ENCODE measurements around the gene TRMU. TPM values are rescaled to one million over a fixed set of nuclear protein-coding genes. Genes with fewer than 3 reads are reported as not detected.
"Not testable (repeated sequence)": the region's sequence is repeated elsewhere in the genome, so short reads cannot be mapped to it uniquely, and the experiment has no call there.

Gene TRMU
- total RNA-seq, 1 donor, result 29.1 TPM

DNA sequence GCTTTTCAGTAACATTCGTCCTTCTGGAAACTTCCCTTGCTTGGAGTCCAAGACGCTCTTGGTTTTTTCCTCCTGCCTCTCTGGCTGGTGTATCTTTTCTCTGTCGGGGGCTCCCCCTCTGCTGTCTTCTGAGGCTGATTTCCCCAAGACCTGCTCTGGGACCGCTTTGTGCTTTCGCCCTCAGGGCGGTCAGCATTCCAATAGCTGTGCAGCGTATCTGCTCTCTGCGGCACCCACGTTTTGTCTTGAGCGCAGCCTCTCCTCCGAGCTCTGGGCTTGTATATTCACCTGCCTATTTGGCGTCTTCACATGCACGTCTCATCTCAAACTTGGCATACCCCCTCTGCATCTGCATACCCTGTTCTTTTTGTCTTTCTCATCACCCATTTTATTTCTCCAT is 36.4 kb upstream of the TRMU start:
- DNase-seq (ENCODE audit: low read depth in 2 of 3, low spot score in 2 of 3), result no peak

GRCh38 chr22:46300491-46300890 is 35.0 kb upstream of the TRMU start:
- no peak for DNase-seq (ENCODE audit: low read depth in 2 of 3, low spot score in 2 of 3)

- DNase-seq (ENCODE audit: low read depth in 2 of 3, low spot score in 2 of 3), result no peak
Measured at GRCh38 chr22:46303347-46303965, 32.1 kb upstream of the TRMU start.

DNA sequence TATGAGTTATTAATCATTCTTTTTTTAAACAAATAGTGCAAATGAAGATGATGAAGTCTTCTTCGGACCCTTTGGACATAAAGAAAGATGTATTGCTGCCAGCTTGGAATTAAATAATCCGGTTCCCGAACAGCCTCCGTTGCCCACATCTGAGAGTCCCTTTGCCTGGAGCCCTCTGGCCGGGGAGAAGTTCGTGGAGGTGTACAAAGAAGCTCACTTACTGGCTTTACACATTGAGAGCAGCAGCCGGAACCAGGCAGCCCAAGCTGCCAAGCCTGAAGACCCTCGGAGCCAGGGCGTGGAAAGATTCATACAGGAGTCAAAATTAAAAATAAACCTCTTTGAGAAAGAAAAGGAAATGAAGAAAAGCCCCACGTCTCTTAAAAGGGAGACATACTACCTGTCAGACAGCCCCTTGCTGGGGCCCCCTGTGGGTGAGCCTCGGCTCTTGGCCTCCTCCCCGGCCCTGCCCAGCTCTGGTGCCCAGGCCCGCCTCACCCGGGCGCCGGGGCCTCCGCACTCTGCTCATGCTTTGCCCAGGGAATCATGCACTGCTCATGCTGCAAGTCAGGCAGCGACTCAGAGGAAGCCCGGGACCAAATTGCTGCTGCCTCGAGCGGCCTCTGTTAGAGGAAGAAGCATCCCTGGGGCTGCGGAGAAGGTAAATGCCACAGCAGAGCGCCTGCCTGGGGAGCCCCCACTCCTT is 27.1 kb upstream of the TRMU start:
- no peak for DNase-seq (ENCODE audit: low read depth in 2 of 3, low spot score in 2 of 3)

- DNase-seq (ENCODE audit: low read depth in 2 of 3, low spot score in 2 of 3), result no peak
Measured at GRCh38 chr22:46309526-46310085, 25.9 kb upstream of the TRMU start.

GRCh38 chr22:46312056-46312455 is 23.5 kb upstream of the TRMU start:
- DNase-seq (ENCODE audit: low read depth in 2 of 3, low spot score in 2 of 3), result no peak

- not testable (repeated sequence) for DNase-seq (ENCODE audit: low read depth in 2 of 3, low spot score in 2 of 3)
Measured at GRCh38 chr22:46312848-46313247, 22.7 kb upstream of the TRMU start.

- no peak for DNase-seq (ENCODE audit: low read depth in 2 of 3, low spot score in 2 of 3)
Measured at GRCh38 chr22:46315976-46316375, 19.5 kb upstream of the TRMU start.

DNA sequence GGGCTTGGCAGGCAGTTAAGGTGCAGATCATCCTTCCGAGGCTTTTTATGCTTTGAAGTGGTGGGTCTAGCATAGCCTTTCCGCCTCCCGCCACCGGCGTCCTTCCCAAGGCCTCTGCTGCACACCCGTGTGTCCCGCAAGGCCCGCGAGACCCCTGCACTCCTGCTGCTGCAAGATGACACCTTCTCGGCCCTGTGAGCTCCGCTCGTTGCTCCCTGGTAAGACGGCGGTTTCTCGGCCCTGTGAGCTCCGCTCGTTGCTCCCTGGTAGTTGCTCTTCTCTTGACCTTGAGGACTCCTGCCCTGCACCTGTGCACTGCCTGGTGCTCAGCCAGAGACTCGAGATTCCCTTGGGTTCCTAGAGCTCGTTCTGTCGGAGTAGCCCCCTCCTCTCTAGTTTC is 17.9 kb upstream of the TRMU start:
- DNase-seq (ENCODE audit: low read depth in 2 of 3, low spot score in 2 of 3), result no peak

- no peak for DNase-seq (ENCODE audit: low read depth in 2 of 3, low spot score in 2 of 3)
Measured at GRCh38 chr22:46318576-46318975, 16.9 kb upstream of the TRMU start.

DNA sequence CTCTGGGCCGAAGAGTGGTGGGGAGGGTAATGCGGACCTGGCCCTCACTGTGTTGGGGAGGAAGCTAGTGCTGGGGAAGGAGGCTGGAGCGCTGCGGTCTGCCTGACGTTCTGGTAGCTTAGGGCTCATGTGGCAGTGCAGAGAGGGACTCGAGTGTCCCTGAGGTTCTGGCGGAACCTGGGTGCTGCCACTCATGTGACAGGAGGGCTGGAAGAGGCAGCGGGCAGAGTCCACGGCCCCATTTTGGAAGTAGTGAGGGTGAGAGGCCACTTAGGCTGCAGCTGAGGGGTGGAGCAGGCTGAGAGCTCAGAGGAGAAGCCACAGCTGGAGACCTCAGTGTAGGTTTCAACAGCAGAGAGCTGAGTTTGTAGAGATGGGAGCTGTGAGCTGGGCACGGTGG is 16.2 kb upstream of the TRMU start:
- DNase-seq (ENCODE audit: low read depth in 2 of 3, low spot score in 2 of 3), result no peak

DNA sequence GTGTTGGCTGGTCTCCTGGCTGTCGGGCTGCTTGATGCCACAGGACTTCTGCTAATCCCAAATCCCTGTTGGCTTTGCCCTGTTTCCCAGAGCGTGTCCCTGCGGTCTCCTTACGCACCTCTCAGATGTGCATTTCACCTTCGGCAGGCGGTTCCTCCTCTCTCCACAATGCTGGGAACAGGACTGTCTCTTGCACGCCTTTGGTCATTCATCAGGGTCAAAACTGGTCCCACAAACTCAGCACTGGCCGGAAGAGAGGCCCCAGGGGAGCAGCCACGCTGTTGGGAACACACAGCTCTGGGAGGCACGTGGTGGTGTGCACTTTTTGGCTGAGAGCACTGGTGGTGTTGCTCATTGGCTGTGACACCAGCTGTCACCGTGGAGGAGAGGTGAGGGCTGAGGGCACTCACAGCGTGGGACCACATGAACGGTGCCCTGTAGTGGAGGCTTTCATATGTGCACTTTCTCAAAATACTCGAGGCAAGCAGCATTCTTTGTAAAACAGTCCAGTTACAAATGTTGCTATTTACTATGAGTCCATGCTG is 15.3 kb upstream of the TRMU start:
- no peak for DNase-seq (ENCODE audit: low read depth in 2 of 3, low spot score in 2 of 3)

DNA sequence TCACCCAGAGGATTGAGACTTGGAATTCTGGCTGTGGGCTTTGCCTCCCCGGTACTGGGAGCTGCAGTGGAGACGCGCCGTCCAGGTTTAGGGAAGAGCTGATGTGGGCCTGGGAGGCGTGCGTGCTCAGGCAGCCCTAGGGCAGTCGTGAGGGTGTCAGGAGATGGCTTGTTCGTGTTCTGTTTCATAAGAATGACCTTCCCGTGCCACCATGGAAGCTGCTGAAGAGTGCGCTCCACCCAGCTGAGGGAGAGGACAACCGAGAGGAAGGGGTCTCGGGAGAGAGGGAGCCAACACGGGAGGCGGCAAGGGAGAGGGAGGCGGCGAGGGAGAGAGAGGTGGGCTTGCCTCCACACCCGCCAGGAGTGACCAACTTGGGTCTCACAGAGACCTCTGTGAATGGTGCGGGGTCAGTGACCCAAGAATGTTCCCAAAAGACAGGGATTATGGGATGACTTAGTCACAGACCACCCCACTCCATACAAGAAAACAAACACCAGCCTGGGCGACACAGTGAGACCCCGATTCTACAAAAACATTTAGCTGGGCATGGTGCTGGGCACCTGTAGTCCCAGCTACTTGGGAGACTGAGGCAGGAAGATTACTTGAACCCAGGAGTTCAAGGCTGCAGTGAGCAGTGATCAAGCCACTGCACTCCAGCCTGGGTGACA is 14.7 kb upstream of the TRMU start:
- no peak for DNase-seq (ENCODE audit: low read depth in 2 of 3, low spot score in 2 of 3)

- DNase-seq (ENCODE audit: low read depth in 2 of 3, low spot score in 2 of 3), result no peak
Measured at GRCh38 chr22:46322711-46323110, 12.8 kb upstream of the TRMU start.

GRCh38 chr22:46323162-46323561 is 12.4 kb upstream of the TRMU start:
- DNase-seq (ENCODE audit: low read depth in 2 of 3, low spot score in 2 of 3), result no peak

DNA sequence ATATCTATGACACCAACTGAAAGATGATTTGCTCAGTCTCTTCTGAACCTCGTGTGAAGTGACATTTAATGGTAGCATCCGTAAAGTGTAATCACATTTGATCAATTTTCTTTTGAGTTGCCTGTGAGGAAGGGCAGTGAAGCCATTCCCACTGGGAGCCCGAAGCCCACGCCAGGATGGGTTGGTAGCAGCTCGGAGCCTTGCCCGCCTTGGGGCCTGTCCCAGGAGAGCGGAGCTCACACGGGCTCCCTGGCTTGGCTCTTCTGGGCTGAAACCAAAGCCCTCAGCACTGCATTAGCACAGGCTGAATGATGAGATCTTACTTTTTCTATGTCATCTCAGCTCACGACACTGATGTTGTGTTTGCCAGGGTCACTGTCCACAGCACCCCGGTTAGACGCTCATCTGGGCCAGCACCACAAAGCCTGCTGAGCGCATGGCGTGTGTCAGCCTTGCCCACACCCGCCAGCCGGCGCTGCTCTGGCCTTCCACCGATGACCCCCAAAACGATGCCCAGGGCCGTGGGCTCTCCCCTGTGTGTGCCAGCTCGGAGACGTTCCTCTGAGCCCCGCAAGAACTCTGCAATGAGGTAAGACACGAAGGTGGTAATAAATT is 9.3 kb upstream of the TRMU start:
- no peak for DNase-seq (ENCODE audit: low read depth in 2 of 3, low spot score in 2 of 3)

DNA sequence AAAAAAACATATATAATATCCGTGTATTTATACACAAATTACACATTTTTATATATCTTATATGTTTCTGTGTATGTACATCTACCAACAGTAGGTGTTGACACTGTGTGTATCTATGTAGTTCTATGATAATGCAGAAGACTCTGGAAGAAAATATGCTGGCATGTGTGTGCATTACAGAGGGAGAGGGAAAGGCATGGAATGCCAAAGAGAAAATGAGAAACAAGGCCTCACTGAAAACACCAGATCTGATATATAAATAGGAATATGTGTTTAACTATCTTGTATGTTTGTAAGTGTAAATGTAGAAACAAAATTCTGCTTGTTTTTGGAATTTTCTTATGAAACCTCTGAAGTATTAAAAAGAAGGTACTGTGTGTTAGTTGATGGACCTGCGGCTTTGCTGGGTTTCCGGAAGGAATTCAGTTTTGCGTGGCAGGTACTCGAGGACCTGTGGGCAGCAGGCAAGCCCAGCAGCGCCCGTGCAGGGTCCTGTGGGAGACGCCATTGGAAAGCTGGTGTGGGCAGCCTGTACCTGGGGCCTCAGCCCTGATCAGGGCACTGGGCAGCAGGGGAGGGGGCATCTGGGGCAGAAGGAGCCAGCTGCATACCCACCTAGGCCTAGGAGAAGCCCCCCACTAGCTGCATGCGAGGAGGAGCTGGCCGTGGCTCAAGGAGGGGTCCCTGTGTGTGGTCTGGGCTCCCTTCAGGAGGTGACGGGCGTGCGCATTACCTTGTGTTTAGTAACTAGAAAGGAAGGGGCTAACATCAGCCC is 7.6 kb upstream of the TRMU start:
- no peak for DNase-seq (ENCODE audit: low read depth in 2 of 3, low spot score in 2 of 3)

DNA sequence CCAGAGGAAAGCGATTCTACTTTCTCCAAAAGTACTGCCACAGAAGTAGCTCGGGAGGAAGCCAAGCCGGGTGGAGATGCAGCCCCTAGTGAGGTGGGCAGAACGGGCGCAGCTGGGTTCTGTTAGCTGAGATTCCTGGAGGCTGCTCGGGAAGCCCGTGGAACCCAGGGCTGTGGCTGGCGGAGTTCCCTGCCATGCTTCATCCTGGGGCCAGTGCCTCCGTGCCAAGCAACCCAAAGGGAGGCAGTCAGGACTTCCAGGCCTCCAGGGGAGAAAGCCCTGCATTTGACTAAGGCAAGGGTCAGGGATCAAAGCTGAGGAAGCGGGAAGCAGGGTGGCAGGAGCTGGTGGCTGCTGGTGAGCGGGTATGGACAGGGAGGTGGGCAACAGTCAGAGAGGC is 6.7 kb upstream of the TRMU start:
- DNase-seq (ENCODE audit: low read depth in 2 of 3, low spot score in 2 of 3), result no peak

DNA sequence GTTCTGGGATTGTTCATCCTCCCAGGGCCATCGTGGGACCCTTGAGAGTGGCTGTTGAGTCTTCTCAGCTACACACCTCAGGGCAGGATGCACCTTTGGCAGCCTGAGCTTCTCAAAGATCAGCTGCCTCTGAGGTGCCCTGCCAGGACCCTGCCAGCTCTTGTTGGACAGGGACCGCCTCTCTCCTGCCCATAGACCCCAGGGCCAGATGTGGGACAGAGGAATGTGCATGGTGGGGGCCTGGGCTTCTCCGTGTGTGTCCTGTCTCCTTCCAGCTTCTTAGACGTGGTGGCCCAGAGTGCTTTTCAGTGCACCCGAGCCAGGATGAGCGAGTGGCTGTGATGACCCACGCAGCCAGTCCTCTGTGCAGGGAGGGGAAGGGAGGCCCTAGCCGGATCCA is 5.9 kb upstream of the TRMU start:
- no peak for DNase-seq (ENCODE audit: low read depth in 2 of 3, low spot score in 2 of 3)

- DNase-seq (ENCODE audit: low read depth in 2 of 3, low spot score in 2 of 3), result no peak
Measured at GRCh38 chr22:46330426-46330825, 5.1 kb upstream of the TRMU start.
